Endothelial cell of umbilical vein (primary cell): ENCODE measurements around the gene SPATA6L. TPM values are rescaled to one million over a fixed set of nuclear protein-coding genes. Genes with fewer than 3 reads are reported as not detected.

Experiments
- BruUV-seq: library from RNA; stranded (reverse); fragments of 400-500 nt; replicated peaks from 2 replicates; lab custom pipeline; 2021; lab: Mats Ljungman, UMichigan
- CTCF ChIA-PET: fragments of 300-600, 350-600 bp; sonication (Branson Sonifier 250); formaldehyde crosslinking; loops from one replicate; lab custom pipeline; 2021; ENCODE audit warnings: antibody characterized with exemption, inconsistent platforms; lab: Charles Lee
- POLR2A ChIA-PET: fragments of 300-600, 350-600 bp; sonication (Branson Sonifier 250); formaldehyde crosslinking; loops from one replicate; lab custom pipeline; 2021; ENCODE audit warnings: antibody characterized with exemption, inconsistent platforms; lab: Charles Lee
- DNase-seq: peaks from one replicate; pipeline ENCODE4 v3.0.0-alpha.2; 2011; ENCODE audit warnings: low read depth, low spot score
- FAIRE-seq: peaks from 2 replicates; lab custom pipeline; 2011; peaks lifted over from hg19 to GRCh38; lab: Jason Lieb, UNC
- H2AFZ ChIP-seq: 2 replicates; pipeline ENCODE4 v1.6.0; 2012; ENCODE audit warnings: low read depth, low read length, control low read depth, inconsistent platforms
- H3K27ac ChIP-seq: 2 replicates; pipeline ENCODE4 v1.5.1; 2011; ENCODE audit warnings: low read depth, mild to moderate bottlenecking, control low read depth, low read length, moderate library complexity; ENCODE audit not compliant: insufficient read depth
- H3K27me3 ChIP-seq, 2 experiments: 2 replicates each; pipeline versions ENCODE4 v1.6.0 to v1.6.1; 2011; ENCODE audit warnings: low read length in 2 of 2, mixed read lengths in 1 of 2; ENCODE audit not compliant: control insufficient read depth in 2 of 2, insufficient read depth in 2 of 2
- H3K36me3 ChIP-seq, 2 experiments: 2 replicates in 1 of 2; 3 replicates in 1 of 2; pipeline ENCODE4 v1.5.1; 2011; ENCODE audit warnings: low read length in 2 of 2, mild to moderate bottlenecking in 1 of 2, moderate library complexity in 1 of 2; ENCODE audit not compliant: control insufficient read depth in 2 of 2, insufficient read depth in 2 of 2; ENCODE audit errors: extremely low read depth in 1 of 2
- H3K4me1 ChIP-seq: 3 replicates; pipeline ENCODE4 v1.5.1; 2011; ENCODE audit warnings: mild to moderate bottlenecking, low read length; ENCODE audit not compliant: control insufficient read depth, insufficient read depth; ENCODE audit errors: extremely low read depth
- H3K4me2 ChIP-seq: 2 replicates; pipeline ENCODE4 v1.6.1; 2011; ENCODE audit warnings: low read length, control low read depth, mixed read lengths; ENCODE audit not compliant: insufficient read depth
- H3K4me3 ChIP-seq, 3 experiments: fragments of 200-600 bp in 1 of 3; sonication (generic), shearing (Covaris generic) in 1 of 3; replicated peaks in 1 of 3; 2 replicates each; pipeline ENCODE4 v1.5.1; 2011 to 2016; ENCODE audit warnings: control low read depth in 3 of 3, low read length in 3 of 3, mild to moderate bottlenecking in 2 of 3, inconsistent platforms in 1 of 3, low read depth in 1 of 3, moderate library complexity in 1 of 3; ENCODE audit not compliant: insufficient read depth in 1 of 3
- H3K79me2 ChIP-seq: 2 replicates; pipeline ENCODE4 v1.6.0; 2012; ENCODE audit warnings: low read length, inconsistent platforms; ENCODE audit not compliant: control insufficient read depth, insufficient read depth
- H3K9ac ChIP-seq: replicated peaks from 2 replicates; pipeline ENCODE3; 2011; ENCODE audit warnings: low read length, control low read depth; ENCODE audit not compliant: insufficient read depth; ENCODE audit errors: extremely low read depth
- H3K9me1 ChIP-seq: replicated peaks from 3 replicates; pipeline ENCODE4 v1.6.0; 2011; ENCODE audit warnings: mild to moderate bottlenecking, low read length; ENCODE audit not compliant: control insufficient read depth, insufficient read depth; ENCODE audit errors: extremely low read depth
- H3K9me3 ChIP-seq: replicated peaks from 2 replicates; pipeline ENCODE4 v1.5.1; 2012; ENCODE audit warnings: low read length, inconsistent platforms; ENCODE audit not compliant: control insufficient read depth, insufficient read depth
- H4K20me1 ChIP-seq: replicated peaks from 2 replicates; pipeline ENCODE3; 2011; ENCODE audit warnings: mild to moderate bottlenecking, low read length; ENCODE audit not compliant: control insufficient read depth, insufficient read depth; ENCODE audit errors: extremely low read depth
- EZH2 ChIP-seq: IDR thresholded peaks from 2 replicates; pipeline ENCODE4 v1.6.1; 2012; ENCODE audit warnings: borderline replicate concordance, low read depth, mild to moderate bottlenecking, moderate library complexity, low read length, inconsistent platforms; ENCODE audit not compliant: severe bottlenecking
- FOS ChIP-seq: IDR thresholded peaks from 2 replicates; pipeline ENCODE4 v1.6.1; 2011; ENCODE audit warnings: mild to moderate bottlenecking, low read length, moderate library complexity, borderline replicate concordance; ENCODE audit not compliant: insufficient read depth
- GATA2 ChIP-seq: IDR thresholded peaks from 2 replicates; pipeline ENCODE4 v1.7.0; 2011; ENCODE audit warnings: low read depth, mild to moderate bottlenecking, moderate library complexity, mixed read lengths, low read length; ENCODE audit not compliant: insufficient read length, insufficient read depth
- JUN ChIP-seq: IDR thresholded peaks from 2 replicates; pipeline ENCODE4 v1.6.1; 2011; ENCODE audit warnings: borderline replicate concordance, low read depth; ENCODE audit not compliant: insufficient read length, insufficient read depth
- MYC ChIP-seq: IDR thresholded peaks from one replicate; pipeline ENCODE4 v1.6.1; 2011; ENCODE audit warnings: mild to moderate bottlenecking, low read depth, low read length
- POLR2A ChIP-seq: IDR thresholded peaks from 2 replicates; pipeline ENCODE4 v1.6.1; 2012; ENCODE audit warnings: low read depth, mild to moderate bottlenecking, control low read depth, low read length
- POLR2AphosphoS5 ChIP-seq: IDR thresholded peaks from 2 replicates; pipeline ENCODE4 v1.6.1; 2012; ENCODE audit warnings: low read depth, mild to moderate bottlenecking, control low read depth, low read length, moderate library complexity; ENCODE audit not compliant: insufficient read depth
- dilution Hi-C: fragments of 300-500 bp; cut with MboI; formaldehyde crosslinking; loops from one replicate; pipeline ENCODE4 v1.15.0; 2019; ENCODE audit warnings: low sequenced_read_pairs; ENCODE audit not compliant: extremely low pct_ligation_motif_present
- intact Hi-C: fragments of 100-400 bp; cut with micrococcal nuclease; formaldehyde crosslinking; loops from one replicate; pipeline ENCODE4 v1.10.0; 2022
- polyA plus RNA-seq, 4 experiments: library from polyadenylated mRNA; depleted of rRNA in 3 of 4; stranded (reverse) in 3 of 4; unstranded in 1 of 4; fragments of >200 nt; gene quantifications; 2 replicates each; pipeline versions ENCODE4 v1.2.1 to v1.2.3, GENCODE V29; 2011 to 2012; ENCODE audit warnings: missing spikeins in 1 of 4
- total RNA-seq: library from RNA; stranded (reverse); gene quantifications from 2 replicates; pipeline ENCODE4 v1.2.3, GENCODE V29; 2021
- TF ChIP-seq, protein P1 (sequence below), 2 donors: IDR thresholded peaks; 1 replicate in 1 of 2; 2 replicates in 1 of 2; pipeline ENCODE4 v1.5.1; 2011; ENCODE audit warnings: low read length in 2 of 2, mild to moderate bottlenecking in 2 of 2, moderate library complexity in 2 of 2, control low read depth in 1 of 2, inconsistent platforms in 1 of 2, low read depth in 1 of 2; ENCODE audit not compliant: insufficient read depth in 1 of 2; ENCODE audit errors: extremely low read depth in 1 of 2
- TF ChIP-seq, protein P2 (sequence below): IDR thresholded peaks from 2 replicates; pipeline ENCODE4 v1.6.1; 2011; ENCODE audit not compliant: insufficient read depth, insufficient read length

The SPATA6L gene
- total and polyA plus RNA-seq, 2 donors (not counting 3 experiments of a cell fraction or from before 2014, with no cell fraction given), result 0.40 to 1.5 TPM

DNA sequence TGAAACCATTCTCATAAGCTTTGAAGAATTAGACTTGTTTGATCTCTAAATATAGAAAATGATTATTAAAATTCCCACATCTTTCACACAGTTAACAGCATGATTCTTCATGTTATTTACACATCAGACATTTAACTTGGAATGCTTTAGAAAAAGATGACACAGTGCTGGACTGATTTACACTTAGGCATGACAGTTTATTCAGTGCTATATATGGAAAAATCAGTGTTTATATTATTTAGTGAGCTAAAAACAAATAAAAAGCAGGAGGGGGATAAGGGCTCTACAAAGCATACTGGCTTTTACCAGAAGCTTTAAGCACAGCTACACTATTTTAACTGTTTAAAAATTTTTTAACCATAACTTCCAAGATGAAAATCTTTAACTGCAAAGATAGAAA lies 43.1 kb upstream of the SPATA6L start:
- peaks cover 2 to 5% of the 10 kb centered on the region in 2 experiments for H3K36me3 ChIP-seq
- H3K9me1 ChIP-seq, result no peaks in the 10 kb centered on the region
- no peaks in the 10 kb centered on the region for H3K27me3 ChIP-seq
- intact Hi-C loops, result no loop called here
- CTCF ChIA-PET, result interaction anchor here (0.7 kb wide), 1 partner anchor 13 kb away, joined by 4 read pairs; no protein-coding TSS in a partner anchor
- POLR2A ChIA-PET, result no interaction called here
- FAIRE-seq, result no peak
- BruUV-seq, result no TSS peak
- no peaks in the 10 kb centered on the region for H4K20me1 ChIP-seq
- H3K4me3 ChIP-seq, result no peak overlapping the region
- TF ChIP-seq JUN, result no peak
- no peak for TF ChIP-seq GATA2
- TF ChIP-seq EZH2, result no peak
- TF ChIP-seq, protein P1, sequence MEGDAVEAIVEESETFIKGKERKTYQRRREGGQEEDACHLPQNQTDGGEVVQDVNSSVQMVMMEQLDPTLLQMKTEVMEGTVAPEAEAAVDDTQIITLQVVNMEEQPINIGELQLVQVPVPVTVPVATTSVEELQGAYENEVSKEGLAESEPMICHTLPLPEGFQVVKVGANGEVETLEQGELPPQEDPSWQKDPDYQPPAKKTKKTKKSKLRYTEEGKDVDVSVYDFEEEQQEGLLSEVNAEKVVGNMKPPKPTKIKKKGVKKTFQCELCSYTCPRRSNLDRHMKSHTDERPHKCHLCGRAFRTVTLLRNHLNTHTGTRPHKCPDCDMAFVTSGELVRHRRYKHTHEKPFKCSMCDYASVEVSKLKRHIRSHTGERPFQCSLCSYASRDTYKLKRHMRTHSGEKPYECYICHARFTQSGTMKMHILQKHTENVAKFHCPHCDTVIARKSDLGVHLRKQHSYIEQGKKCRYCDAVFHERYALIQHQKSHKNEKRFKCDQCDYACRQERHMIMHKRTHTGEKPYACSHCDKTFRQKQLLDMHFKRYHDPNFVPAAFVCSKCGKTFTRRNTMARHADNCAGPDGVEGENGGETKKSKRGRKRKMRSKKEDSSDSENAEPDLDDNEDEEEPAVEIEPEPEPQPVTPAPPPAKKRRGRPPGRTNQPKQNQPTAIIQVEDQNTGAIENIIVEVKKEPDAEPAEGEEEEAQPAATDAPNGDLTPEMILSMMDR (IDR thresholded peaks at IDR 0.05; ENCODE audit: extremely low read depth in 1 of 2, insufficient read depth in 1 of 2, low read depth in 1 of 2, low read length in 2 of 2), result no peak
- TF ChIP-seq POLR2A, result no peak
- TF ChIP-seq MYC, result no peak
- TF ChIP-seq, protein P2, sequence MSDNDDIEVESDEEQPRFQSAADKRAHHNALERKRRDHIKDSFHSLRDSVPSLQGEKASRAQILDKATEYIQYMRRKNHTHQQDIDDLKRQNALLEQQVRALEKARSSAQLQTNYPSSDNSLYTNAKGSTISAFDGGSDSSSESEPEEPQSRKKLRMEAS, result no peak
- TF ChIP-seq POLR2AphosphoS5, result no peak
- TF ChIP-seq FOS, result no peak
- no peaks in the 10 kb centered on the region for H3K79me2 ChIP-seq
- no peak overlapping the region for H2AFZ ChIP-seq
- H3K27ac ChIP-seq, result no peak overlapping the region
- H3K9me3 ChIP-seq, result no peaks in the 10 kb centered on the region
- no peak overlapping the region for H3K9ac ChIP-seq
- DNase-seq, result no peak
- dilution Hi-C loops, result no loop called here
- H3K4me2 ChIP-seq, result no peak overlapping the region
- H3K4me1 ChIP-seq, result no peaks in the 10 kb centered on the region
